ENCODE measurements around the gene ARID1A.
A peak's percentile ranks its signal among the peaks of the same experiment; 100 is the strongest.

ARID1A gene

DNA sequence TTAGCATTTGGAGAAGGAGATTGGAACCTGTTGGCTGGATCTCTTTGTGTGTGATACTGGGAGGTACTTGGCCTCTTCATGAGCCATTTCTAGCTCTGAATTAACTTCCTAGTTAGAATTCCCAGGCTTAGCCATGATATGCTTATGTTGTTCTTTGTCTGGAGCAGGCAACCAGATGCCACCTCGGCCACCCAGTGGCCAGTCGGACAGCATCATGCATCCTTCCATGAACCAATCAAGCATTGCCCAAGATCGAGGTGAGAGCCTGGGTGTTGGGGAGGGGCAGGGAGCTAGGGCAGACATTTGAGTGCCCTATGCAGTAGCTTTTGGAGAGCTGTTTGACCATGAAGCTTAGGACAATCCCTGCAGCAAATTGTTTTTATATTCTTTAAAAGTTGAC is 65.4 kb downstream of the ARID1A start:
- no peak for DNase-seq (ENCODE audit: low spot score)

DNA sequence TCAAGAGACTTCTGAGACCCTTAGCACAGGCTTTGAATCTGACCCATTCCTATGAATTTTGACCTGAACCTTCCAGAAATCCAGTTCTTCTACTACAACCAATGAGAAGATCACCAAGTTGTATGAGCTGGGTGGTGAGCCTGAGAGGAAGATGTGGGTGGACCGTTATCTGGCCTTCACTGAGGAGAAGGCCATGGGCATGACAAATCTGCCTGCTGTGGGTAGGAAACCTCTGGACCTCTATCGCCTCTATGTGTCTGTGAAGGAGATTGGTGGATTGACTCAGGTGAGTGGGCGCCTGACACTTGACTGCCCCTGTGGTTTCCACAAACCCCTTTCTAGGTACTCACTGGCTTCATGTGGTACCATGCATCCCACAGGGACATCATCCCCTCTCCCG is 71.9 kb downstream of the ARID1A start:
- DNase-seq (ENCODE audit: low spot score) = no peak

DNA sequence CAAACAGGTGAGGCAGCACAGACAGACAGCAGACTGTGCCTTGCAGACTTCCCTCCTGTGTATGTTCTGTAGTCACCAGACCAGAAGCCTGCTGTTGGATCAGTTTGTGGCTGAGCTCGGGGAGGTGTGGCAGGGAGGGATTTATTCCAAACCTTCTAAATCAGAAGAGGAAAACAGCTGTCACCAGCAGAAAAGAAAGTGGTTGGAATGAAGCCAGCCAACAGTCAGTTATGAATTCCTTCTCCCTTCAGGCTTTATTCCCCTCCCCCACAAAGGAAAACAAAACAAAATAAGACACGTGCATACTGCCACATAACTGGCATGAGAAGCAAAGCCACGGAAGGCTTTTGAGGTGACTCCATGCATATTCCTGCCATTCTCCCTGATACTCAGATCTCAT is 72.9 kb downstream of the ARID1A start:
- peak; percentile 50 for DNase-seq (ENCODE audit: low spot score)

DNA sequence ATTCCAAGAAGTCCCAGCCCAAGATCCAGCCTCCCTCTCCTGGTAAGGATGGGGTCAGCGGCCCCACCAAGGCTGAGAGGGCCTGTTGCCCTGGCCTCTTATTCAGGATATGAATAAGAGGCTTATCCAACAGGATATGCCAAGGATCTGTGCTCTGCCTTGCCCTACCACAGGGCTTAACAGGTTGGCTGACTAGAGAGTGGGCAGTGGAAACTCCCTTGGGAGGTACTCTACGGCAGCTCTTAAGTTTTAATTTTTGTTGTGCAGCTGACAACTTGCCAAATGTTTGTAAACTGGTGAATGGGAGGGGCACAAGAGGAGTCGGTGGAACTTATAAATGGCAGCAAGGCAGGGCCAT is 75.4 kb downstream of the ARID1A start:
- no peak for DNase-seq (ENCODE audit: low spot score)

DNA sequence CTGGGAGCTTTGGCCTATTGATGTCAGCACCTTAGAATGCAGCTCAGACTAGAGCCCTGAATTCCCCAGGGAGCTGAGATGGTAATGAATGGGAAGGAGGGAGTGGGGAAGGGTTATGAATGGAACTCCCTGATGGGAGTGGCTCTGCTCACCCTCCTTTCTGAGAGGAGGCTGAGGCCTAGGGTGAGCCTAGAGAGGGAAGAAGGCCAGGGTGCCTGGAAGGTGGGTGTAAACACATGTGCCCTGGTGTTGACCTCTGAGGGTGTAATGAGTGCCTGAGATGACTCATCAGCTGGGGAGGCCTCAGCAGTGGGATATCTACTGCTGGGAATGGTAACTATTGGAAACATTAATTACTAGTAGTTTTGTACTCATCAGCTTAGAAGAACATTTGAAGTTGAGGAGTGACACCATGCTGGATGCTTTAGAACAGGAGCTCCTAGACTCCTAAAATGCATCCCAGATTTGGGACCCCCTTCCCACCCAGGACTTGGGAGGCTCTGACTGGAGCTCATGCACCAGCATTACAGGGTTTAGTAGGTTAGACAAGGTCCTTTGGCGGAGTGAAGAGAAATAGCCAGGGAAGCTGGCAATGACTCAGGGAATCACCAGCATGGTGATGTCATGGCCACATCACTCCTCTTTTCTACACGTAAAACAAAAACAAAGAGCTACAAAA is 76.0 kb downstream of the ARID1A start:
- DNase-seq (ENCODE audit: low spot score) = peak; percentile 94

DNA sequence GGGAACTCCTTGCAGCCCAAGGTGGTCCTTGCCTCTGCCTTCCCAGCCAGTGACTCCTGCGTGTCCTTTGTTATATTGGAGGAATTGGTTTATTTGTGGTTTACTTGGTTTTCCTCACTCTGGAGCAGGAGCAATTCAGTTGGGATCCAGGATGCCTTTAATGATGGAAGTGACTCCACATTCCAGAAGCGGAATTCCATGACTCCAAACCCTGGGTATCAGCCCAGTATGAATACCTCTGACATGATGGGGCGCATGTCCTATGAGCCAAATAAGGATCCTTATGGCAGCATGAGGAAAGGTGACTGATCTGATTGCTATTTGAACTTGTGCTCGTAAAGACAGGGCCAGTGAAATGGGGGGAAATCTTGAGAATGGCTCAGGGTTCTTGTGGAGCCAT is 76.9 kb downstream of the ARID1A start:
- peak; percentile 95 for DNase-seq (ENCODE audit: low spot score)

DNA sequence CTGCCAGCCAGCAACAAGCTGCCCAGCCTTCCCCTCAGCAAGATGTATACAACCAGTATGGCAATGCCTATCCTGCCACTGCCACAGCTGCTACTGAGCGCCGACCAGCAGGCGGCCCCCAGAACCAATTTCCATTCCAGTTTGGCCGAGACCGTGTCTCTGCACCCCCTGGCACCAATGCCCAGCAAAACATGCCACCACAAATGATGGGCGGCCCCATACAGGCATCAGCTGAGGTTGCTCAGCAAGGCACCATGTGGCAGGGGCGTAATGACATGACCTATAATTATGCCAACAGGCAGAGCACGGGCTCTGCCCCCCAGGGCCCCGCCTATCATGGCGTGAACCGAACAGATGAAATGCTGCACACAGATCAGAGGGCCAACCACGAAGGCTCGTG is 78.6 kb downstream of the ARID1A start:
- DNase-seq (ENCODE audit: low spot score) = no peak

DNA sequence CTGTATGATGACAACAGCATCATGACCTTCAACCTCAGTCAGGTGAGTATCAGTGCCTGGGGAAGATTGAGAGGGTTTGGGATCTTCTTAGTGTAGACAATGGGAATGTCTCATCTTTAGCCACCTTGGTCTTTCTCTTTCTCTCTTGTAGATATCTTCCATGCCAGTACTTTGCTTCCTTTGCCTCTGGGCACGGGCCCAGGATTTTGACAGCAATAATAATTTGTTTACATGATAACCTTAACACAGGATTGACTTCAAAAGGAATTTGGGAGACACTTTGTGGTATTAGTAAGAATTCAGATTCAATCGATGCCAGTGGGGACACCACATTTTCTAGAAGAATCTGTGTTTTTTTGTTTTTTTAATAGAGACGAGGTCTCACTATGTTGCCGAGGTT is 79.9 kb downstream of the ARID1A start:
- DNase-seq (ENCODE audit: low spot score) = no peak

DNA sequence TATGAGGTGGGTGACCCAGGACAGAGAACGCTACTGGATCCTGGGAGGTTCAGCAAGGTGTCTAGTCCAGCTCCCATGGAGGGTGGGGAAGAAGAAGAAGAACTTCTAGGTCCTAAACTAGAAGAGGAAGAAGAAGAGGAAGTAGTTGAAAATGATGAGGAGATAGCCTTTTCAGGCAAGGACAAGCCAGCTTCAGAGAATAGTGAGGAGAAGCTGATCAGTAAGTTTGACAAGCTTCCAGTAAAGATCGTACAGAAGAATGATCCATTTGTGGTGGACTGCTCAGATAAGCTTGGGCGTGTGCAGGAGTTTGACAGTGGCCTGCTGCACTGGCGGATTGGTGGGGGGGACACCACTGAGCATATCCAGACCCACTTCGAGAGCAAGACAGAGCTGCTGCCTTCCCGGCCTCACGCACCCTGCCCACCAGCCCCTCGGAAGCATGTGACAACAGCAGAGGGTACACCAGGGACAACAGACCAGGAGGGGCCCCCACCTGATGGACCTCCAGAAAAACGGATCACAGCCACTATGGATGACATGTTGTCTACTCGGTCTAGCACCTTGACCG is 83.4 kb downstream of the ARID1A start:
- DNase-seq (ENCODE audit: low spot score) = no peak

DNA sequence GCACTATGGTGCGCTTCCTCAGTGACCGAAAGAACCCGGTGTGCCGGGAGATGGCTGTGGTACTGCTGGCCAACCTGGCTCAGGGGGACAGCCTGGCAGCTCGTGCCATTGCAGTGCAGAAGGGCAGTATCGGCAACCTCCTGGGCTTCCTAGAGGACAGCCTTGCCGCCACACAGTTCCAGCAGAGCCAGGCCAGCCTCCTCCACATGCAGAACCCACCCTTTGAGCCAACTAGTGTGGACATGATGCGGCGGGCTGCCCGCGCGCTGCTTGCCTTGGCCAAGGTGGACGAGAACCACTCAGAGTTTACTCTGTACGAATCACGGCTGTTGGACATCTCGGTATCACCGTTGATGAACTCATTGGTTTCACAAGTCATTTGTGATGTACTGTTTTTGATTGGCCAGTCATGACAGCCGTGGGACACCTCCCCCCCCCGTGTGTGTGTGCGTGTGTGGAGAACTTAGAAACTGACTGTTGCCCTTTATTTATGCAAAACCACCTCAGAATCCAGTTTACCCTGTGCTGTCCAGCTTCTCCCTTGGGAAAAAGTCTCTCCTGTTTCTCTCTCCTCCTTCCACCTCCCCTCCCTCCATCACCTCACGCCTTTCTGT is 84.6 kb downstream of the ARID1A start:
- no peak for DNase-seq (ENCODE audit: low spot score)

DNA sequence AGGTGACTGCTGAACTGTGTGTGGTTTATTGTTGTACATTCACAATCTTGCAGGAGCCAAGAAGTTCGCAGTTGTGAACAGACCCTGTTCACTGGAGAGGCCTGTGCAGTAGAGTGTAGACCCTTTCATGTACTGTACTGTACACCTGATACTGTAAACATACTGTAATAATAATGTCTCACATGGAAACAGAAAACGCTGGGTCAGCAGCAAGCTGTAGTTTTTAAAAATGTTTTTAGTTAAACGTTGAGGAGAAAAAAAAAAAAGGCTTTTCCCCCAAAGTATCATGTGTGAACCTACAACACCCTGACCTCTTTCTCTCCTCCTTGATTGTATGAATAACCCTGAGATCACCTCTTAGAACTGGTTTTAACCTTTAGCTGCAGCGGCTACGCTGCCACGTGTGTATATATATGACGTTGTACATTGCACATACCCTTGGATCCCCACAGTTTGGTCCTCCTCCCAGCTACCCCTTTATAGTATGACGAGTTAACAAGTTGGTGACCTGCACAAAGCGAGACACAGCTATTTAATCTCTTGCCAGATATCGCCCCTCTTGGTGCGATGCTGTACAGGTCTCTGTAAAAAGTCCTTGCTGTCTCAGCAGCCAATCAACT is 85.5 kb downstream of the ARID1A start:
- DNase-seq (ENCODE audit: low spot score) = no peak

DNA sequence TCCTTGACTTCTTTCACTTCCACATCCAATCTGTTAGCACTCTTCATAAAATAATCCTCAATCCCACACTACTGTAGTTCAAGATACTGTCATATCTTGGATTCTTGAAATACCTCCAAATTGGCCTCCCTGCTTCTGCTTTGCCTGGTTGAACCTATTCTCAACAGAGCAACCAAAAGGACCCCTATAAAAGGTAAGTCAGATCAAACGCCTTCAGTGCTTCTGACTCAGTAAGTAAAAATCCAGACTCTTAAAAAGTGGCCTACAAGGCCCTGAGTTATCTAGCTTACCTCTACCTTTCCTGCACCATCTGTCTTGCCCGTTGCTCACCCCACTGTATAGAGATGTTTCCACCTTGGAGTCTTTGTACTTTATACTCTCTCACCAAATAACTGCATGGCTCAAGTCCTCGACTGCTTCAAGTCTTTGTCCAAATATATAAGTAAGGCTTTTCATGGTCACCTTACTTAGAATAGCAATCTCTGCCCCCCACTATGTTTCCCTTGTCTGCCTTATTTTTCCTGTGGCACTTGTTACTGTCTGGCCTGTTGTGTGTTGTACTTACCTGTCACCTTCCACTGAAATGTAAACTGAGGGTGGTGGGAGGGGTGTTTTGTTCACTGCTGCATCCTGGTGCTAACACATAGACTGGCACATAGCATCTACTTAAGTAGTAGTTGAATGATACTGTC is 86.9 kb downstream of the ARID1A start:
- DNase-seq (ENCODE audit: low spot score) = no peak

DNA sequence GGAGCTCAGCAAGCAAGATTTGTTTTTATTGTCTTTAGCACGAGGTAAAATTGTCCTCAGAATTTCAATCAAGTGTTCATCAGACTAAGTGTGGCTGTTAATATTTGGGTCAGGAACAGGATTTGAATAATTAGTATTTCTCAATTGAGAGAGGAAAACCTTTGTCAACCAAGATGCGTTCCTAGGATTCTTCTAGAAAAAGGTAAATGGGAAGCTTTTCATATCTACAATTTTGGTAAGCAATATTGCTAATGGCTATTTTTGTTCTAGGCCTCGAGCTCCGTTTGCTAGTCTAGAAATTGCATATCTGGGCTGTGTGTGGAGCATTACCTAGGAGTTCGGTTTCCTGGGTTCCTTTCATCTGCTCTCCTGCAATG is 87.8 kb downstream of the ARID1A start:
- DNase-seq (ENCODE audit: low spot score) = no peak

DNA sequence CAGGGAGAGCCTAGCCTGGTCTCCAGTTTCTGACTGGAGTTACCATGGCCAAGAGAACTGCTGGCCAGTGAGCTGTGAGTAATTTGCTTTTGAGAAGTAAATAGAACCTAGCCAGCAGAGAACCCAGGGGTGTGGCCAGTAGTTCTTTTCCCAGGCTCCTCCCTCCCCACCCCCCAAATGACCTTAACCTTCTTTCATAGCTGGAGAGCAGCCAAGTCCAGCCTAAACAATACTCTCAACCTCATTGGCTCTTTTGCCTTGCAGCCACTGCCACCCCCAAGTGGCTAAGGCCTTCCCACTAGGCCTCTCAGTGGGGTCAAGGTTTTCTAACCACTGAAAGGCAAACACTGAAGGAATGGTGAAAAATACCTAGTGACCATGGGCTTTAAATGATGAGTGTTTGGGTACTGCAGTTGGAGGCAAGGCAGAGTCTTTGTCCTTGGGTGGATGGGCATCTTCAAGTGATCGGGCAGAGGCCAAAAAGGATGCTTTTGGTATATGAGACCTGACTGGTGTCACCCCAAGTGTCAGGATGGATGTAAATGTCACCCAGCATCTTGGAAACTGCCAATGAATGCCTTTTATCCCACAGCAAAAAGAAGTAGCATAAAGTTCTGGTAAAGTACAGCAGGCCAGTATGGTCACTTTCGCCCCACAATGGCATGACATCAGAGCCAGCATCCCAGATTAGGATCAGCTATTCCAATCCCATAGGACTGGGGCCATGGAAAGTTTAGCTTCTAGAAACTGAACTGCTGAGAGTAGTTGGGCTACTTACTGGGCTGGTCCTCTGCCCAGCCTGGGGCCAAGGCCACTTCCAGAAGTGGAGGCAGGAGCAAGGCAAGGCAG is 88.4 kb downstream of the ARID1A start:
- no peak for DNase-seq (ENCODE audit: low spot score)

DNA sequence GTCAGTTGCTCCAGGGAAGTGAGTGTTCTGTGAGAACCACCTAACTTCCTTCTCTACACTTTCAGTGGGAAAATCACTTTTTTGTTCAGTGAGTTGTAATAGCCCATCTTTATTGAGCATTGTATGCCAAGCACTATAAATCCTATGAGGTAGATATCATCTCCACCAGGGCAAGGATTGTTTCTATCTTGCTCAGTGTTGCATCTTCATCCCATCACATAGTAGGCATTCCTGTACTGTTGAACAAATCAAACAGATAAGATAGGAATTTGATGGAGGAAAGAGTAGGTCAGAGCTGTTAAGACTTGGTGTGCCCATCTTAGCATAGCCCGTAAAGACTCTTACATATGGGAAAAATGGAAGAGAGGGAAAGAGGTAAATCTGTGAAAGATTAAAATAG is 89.1 kb downstream of the ARID1A start:
- no peak for DNase-seq (ENCODE audit: low spot score)

DNA sequence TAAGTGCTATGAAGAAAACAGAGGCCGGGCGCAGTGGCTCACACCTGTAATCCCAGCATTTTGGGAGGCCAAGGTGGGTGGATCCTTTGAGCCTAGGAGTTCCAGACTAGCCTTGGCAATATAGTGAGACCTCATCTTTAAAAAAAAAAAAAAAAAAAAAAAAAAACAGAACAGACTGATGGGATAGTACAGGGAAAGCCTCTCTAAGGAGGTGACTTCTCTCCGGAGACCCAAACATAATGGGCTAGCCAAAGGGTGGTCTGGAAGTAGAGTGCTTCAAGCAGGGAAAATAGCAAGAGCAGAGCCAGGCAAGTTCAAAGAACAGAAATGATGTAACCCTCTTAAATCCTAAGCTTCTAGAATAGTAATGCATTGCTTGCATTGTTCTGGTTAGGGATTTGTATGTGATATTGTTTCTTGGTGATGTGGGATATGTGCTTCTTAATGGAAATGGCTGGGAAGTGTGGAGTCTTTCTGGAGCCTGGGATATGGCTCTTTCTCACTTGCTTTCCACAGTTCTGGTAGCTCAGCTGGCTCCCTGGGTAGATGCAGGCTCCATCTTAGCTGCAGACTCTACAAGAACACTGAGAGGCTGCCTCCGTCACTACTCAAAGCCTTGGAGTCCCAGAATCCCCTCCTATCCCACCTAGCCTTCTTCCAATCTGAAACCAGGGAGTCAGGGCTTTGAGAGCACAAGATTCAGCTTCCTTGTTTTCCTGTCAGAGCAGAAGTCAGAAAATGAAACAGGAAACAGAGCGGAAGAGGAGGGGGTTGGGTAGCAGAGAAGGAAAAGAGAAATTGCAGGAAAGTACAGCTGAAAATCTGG is 90.0 kb downstream of the ARID1A start:
- DNase-seq (ENCODE audit: low spot score) = no peak

DNA sequence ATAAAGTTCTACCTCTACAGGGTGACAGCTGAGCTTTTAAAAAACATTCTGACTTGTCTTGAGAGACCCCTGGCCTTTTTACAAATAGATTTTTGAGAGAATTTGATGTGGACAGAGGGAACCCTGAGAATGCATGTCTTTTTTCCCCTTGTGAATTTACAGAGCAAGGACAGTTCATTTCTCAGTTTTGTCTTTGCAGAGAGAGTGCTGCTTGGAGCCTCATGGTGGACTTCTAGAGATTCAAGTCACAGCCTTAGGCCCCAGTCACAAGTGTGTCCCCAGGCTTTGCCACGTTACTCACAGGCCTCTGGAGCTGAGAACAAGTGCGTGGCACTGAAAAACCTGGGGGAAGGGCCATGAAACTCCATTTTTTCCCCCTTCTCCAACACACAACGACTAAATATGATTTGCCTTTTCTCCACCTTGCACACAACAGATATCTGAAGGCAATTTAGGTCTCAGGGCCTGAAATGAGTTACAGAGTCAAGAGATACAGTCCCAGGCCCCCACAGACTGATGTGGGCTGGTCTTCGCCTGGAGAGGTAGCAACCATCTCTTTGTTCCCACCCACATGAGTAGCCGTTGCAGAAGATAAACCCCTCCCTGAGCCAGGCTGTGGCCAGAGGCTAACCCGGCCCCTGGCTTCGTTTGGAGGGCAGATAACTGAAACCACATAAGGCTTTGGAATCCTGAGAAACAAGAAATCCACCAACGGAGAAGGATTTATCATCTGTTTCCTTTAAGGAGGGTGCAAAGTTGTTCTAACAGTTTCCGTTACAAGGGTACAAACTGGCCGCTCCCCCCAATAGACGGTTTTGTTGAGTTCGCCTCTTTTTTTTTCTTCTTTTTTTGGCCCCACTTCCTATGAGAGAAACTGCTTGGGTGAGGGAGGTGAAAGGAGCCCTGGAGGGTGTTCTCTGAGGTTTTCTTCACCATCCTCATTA is 90.9 kb downstream of the ARID1A start:
- peak; percentile 90 for DNase-seq (ENCODE audit: low spot score)

DNA sequence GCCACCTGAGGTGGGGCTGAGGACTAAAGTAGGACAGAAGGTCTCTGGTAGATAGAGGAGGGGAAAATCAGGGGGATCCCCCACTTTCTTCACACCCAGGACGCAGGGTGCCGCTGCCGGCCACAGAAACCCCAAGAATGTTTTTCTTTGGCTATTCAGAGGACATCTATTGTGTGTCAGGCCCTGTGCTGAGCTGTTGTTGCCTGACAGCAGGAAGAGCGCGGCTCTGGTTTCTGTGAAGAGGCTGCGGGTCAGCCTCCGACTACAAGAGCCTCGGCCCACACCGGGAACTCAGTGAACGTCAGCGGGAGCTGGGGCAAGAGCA is 91.5 kb downstream of the ARID1A start:
- DNase-seq (ENCODE audit: low spot score) = no peak

DNA sequence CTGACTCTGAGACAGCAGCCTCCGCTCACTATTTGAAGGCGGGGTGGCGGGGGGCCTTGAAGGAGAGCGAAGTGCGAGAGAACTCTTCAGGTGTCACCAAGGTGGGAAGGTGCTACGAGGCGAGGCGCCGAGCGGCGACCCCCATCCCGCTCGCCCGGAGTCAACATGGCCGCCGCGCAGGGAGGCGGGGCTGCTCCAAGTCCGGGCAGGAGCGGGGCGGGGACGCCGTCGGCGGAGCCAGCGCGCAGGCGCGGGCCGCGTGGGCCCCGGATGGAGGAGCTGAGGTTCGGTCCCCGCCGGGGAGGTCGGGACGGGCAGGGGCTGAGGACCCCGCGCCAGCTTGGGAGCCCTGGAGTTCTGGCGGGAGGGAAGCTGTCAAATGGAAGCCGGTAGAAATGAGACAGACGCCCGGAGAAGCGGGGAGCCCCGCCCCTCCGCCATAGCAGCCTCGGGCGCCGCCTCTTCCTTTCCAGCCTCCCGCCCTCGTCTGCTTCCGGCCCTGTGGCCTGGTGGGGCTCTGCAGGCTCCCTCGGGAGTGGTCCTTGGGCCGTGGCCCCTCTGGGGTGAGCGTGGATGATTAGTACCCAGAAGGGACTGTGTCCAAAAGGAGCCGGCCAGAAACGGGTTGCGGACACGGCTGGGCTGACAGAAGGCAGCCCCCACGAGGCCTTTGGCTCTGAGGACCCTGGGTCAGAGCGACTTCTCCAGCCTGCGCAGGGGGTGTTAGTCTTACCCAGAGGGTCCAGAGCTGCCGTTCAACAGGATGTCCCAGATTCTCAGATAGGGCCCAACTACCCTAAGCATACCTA is 92.1 kb downstream of the ARID1A start, which contains the start of gene PIGV:
Gene PIGV (plus strand): TSS at position 245 of the 809 bp plus-strand sequence. CDS start 2,866 bp downstream, outside the sequence.
- DNase-seq (ENCODE audit: low spot score) = peak; percentile 96
